ENCODE results near the gene TMEM235. TPM values are rescaled to one million over a fixed set of nuclear protein-coding genes. Genes with fewer than 3 reads are reported as not detected.

TMEM235 gene
- polyA plus RNA-seq, 1 of the 3 experiments (the other 2 are of a cell fraction) = not detected

DNA sequence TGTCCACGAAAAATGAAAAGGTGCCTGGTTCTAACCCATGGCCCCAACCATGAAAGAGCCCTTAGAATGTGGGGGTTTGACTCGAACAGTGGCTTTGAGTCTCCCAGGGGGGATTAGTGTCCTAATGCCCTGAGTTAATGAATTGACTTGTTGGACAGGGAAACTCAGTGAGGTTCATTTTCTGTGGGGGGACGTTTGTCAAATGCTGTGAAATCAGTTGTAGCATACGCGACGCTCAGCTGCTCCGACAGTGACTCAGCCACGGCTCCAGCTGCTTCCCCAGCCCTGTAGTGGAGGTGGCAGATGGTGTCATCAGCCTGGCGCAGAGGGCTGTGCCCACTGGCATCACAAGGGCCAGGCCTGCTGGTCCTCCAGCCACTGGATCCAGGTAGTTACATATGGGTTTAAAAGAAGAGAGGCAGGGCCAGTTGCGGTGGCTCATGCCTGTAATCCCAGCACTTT is 3.9 kb upstream of the TMEM235 start:
- CTCF ChIA-PET = interaction anchor here (1.0 to 13.9 kb wide), 6 partner anchors 10 to 134 kb away, joined by 3 to 196 read pairs (median 5); partner anchors contain the start of gene TK1
- 86% methylated on average over 10 of the region's 10 CpGs for WGBS (ENCODE audit: low lambda C conversion rate)

More for the DNA sequence above, 3.9 kb upstream of the TMEM235 start:
- Histone ChIP-seq H2AFZ (ENCODE audit: low read depth) (no peak overlapping the region), H3K27me3 (ENCODE audit: insufficient read depth) (peaks cover 16% of the 10 kb centered on the region), H3K4me1 (ENCODE audit: control insufficient read depth in 1 of 2, insufficient read depth in 2 of 2, low read depth in 1 of 2, low read length in 1 of 2) (peaks cover 8 to 54% of the 10 kb centered on the region in 2 experiments; a peak in 3 of 4 replicates), H3F3A (replicated peaks; ENCODE audit: insufficient read depth) (peaks cover 32% of the 10 kb centered on the region), H3K27ac (ENCODE audit: low read depth in 2 of 2, low read length in 1 of 2) (peak overlapping the region in 1 of 2 experiments; percentile 98; a peak in 1 of 4 replicates), H3K79me2 (ENCODE audit: insufficient read depth) (no peaks in the 10 kb centered on the region), H3K9me2 (no peaks in the 10 kb centered on the region), H4K20me1 (ENCODE audit: insufficient read depth) (no peaks in the 10 kb centered on the region), H3K4me2 (no peak overlapping the region), H3K9ac (no peak overlapping the region), H3K9me3 (no peaks in the 10 kb centered on the region), H3K4me3 (ENCODE audit: low read depth in 2 of 2, low read length in 1 of 2) (no peak overlapping the region), H3K36me3 (replicated peaks in 1 of 2; ENCODE audit: control insufficient read depth in 1 of 2, insufficient read depth in 2 of 2, low read length in 1 of 2) (peaks cover 5 to 6% of the 10 kb centered on the region in 2 experiments)
- no peak for TF ChIP-seq SMC3 (IDR thresholded peaks at IDR 0.05; ENCODE audit: low read depth, low read length)
- no peak for TF ChIP-seq TAF1 (IDR thresholded peaks at IDR 0.05; ENCODE audit: borderline replicate concordance, low read depth, low read length)
- no peak for TF ChIP-seq CHD2 (IDR thresholded peaks at IDR 0.05; ENCODE audit: low read length, partially characterized antibody)
- TF ChIP-seq MEF2A (IDR thresholded peaks at IDR 0.05; ENCODE audit: borderline replicate concordance, low read depth) = no peak
- TF ChIP-seq REST (IDR thresholded peaks at IDR 0.05; ENCODE audit: low read depth, low read length) = no peak
- no peak for TF ChIP-seq NFIC (IDR thresholded peaks at IDR 0.05; ENCODE audit: borderline replicate concordance)
- TF ChIP-seq USF2 (IDR thresholded peaks at IDR 0.05; ENCODE audit: borderline replicate concordance, low read depth, low read length) = no peak
- no peak for TF ChIP-seq EZH2phosphoT487 (IDR thresholded peaks at IDR 0.05; ENCODE audit: borderline replicate concordance, low read depth)
- POLR2A ChIA-PET = interaction anchor here (0.8 to 3.5 kb wide), 2 partner anchors 9 to 10 kb away, joined by 3 to 16 read pairs; no protein-coding TSS in a partner anchor
- DNase-seq = no peak

Data from SK-N-SH (cell line).